ENCODE measurements around the gene SRPX.

GRCh38 chrX:38102875-38103274 lies 117.8 kb downstream of the SRPX start:
- TF ChIP-seq PATZ1 (CRISPR knock-in tag; IDR thresholded peaks at IDR 0.05; ENCODE audit: borderline replicate concordance) (no peak), ZFP30 (CRISPR knock-in tag; IDR thresholded peaks at IDR 0.05) (no peak), ESRRG (CRISPR knock-in tag; IDR thresholded peaks at IDR 0.05) (no peak), ISL1 (CRISPR knock-in tag; IDR thresholded peaks at IDR 0.05) (no peak), ARNTL (CRISPR knock-in tag; IDR thresholded peaks at IDR 0.05; ENCODE audit: borderline replicate concordance, low read depth) (no peak), TSHZ2 (CRISPR knock-in tag; IDR thresholded peaks at IDR 0.05) (no peak), OSR1 (CRISPR knock-in tag; IDR thresholded peaks at IDR 0.05) (no peak), ZNF70 (CRISPR knock-in tag; IDR thresholded peaks at IDR 0.05) (no peak), GLIS3 (CRISPR knock-in tag; IDR thresholded peaks at IDR 0.05) (no peak), CSDC2 (CRISPR knock-in tag; IDR thresholded peaks at IDR 0.05) (no peak)
